Fibroblast of skin of right quadriceps (primary cell): ENCODE results near the gene LIG1.

ENCODE experiments used
- DNase-seq: peaks from one replicate; pipeline ENCODE4 v3.0.0-alpha.2; 2013

The LIG1 gene

GRCh38 chr19:48181505-48181904, 11.4 kb upstream of the LIG1 start:
- no peak for DNase-seq

GRCh38 chr19:48176226-48176625, 6.1 kb upstream of the LIG1 start:
- DNase-seq, result no peak

- no peak for DNase-seq
Measured at GRCh38 chr19:48175578-48175977, 5.4 kb upstream of the LIG1 start.

GRCh38 chr19:48174445-48175030, 4.4 kb upstream of the LIG1 start:
- DNase-seq, result no peak

GRCh38 chr19:48171710-48172109, 1.6 kb upstream of the LIG1 start:
- DNase-seq, result no peak

- no peak for DNase-seq
Measured at GRCh38 chr19:48170817-48171347, 738 bp upstream of the LIG1 start.

GRCh38 chr19:48169578-48169938, 586 bp downstream of the LIG1 start:
- peak; percentile 61 for DNase-seq

GRCh38 chr19:48168689-48169088, 1.5 kb downstream of the LIG1 start:
- no peak for DNase-seq

- DNase-seq, result no peak
Measured at GRCh38 chr19:48158210-48158790, 11.8 kb downstream of the LIG1 start.

- no peak for DNase-seq
Measured at GRCh38 chr19:48154003-48154402, 16.1 kb downstream of the LIG1 start.

- DNase-seq, result peak; percentile 59
Measured at GRCh38 chr19:48152551-48152950, 17.6 kb downstream of the LIG1 start.

- DNase-seq, result no peak
Measured at GRCh38 chr19:48149430-48149829, 20.7 kb downstream of the LIG1 start.

GRCh38 chr19:48148576-48148975, 21.6 kb downstream of the LIG1 start:
- DNase-seq, result no peak

- no peak for DNase-seq
Measured at GRCh38 chr19:48147597-48148175, 22.5 kb downstream of the LIG1 start.

- DNase-seq, result no peak
Measured at GRCh38 chr19:48139053-48139452, 31.1 kb downstream of the LIG1 start.

GRCh38 chr19:48137411-48137810, 32.7 kb downstream of the LIG1 start:
- no peak for DNase-seq

- DNase-seq, result no peak
Measured at GRCh38 chr19:48136547-48136946, 33.6 kb downstream of the LIG1 start.

GRCh38 chr19:48135411-48135810, 34.7 kb downstream of the LIG1 start:
- DNase-seq, result no peak

GRCh38 chr19:48133094-48133493, 37.0 kb downstream of the LIG1 start:
- DNase-seq, result no peak

- no peak for DNase-seq
Measured at GRCh38 chr19:48127561-48127960, 42.6 kb downstream of the LIG1 start.

GRCh38 chr19:48123907-48124651, 46.1 kb downstream of the LIG1 start:
- DNase-seq, result peak; percentile 47

GRCh38 chr19:48122421-48122820, 47.7 kb downstream of the LIG1 start:
- DNase-seq, result no peak

GRCh38 chr19:48121909-48122371, 48.2 kb downstream of the LIG1 start:
- DNase-seq, result no peak

GRCh38 chr19:48121066-48121465, 49.1 kb downstream of the LIG1 start:
- DNase-seq, result no peak
